Stimulated activated CD4-positive, alpha-beta T cell treated with anti-CD3 and anti-CD28 coated beads, Interleukin-2, amount 100 ng/mL, for 24 hours (primary cell): ENCODE measurements around the gene TM4SF18.

Experiments used
- DNase-seq, 2 donors: peaks; one replicate each; pipeline ENCODE4 v3.0.0-alpha.2; 2020

The TM4SF18 gene

DNA sequence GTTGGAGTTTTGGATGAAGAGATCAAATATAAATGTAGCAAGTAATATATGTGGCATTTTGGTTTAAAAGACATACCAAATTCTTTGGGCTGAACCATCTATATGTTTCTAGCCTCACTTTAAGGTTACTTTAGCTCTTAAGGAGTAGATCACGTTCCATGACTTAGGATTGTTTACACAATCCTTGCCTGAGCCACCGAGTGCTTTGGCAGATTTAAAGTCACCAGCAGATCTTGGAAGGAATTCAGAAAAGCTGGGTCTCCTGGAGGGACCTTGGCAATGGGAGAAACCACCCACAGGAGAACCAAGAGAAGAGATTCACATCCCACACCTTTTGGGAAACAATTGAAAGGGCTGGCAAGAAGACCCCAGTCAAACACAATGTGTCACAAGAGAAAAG is 54.5 kb downstream of the TM4SF18 start:
- DNase-seq, result no peak

DNA sequence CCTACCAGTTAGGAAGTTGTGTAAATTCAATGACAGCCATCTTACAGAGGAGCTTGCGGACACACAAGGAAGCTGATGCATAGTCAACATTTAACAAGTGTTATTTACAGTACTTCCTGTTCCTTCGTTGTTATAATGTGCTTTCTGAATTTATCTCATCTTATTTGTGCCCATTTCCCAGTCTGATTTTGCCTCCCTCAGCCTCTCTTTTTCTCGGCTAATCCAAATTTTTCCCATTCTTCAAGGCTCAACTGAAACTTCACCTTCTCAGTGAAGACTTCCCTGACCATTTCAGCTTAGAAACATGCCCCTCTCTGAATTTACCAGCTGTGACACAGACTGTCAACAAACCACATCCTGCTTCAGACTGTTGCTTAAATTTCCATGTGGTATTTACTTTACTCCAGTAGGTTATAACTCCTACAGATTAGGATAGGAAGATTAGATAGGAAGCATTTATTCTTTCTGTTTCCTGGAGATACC is 56.1 kb downstream of the TM4SF18 start:
- no peak for DNase-seq

DNA sequence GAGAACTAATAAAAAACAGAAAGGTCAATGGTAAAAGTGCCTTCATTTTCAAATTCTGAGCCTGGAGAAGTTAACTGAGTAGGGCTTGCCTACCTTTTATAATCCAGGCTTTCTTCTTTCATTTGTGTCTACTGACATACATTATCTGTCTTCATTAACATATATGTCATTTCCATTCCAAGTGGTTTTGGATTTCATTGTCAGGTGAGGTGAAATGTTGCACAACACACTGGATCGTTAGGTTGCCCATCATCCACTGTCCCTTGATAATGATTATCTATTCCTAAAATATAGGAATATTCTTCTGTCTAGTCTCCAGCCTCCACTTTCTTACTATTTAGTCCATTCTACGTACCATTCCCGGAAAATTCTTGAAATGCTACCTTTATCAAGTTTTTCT is 56.8 kb downstream of the TM4SF18 start:
- no peak for DNase-seq

DNA sequence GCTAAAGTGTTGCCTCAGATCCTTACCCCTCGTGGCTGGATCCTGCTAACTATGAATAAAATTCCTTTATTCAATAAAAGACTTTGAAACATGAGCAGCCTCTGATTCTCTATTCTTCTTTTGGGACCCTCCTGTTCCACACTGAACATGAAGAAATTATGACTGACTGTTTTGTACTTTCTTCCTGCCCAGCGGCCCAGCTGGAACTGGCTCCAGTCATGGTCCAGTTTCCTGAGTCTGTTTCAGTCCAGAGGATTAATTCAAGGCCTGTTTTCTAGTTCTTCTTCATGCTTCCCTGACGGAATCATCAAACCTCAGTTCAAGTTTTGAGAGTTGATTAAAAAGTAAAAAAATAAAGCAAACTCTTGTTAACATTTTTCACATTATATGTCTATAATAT is 59.2 kb downstream of the TM4SF18 start:
- DNase-seq, result no peak

DNA sequence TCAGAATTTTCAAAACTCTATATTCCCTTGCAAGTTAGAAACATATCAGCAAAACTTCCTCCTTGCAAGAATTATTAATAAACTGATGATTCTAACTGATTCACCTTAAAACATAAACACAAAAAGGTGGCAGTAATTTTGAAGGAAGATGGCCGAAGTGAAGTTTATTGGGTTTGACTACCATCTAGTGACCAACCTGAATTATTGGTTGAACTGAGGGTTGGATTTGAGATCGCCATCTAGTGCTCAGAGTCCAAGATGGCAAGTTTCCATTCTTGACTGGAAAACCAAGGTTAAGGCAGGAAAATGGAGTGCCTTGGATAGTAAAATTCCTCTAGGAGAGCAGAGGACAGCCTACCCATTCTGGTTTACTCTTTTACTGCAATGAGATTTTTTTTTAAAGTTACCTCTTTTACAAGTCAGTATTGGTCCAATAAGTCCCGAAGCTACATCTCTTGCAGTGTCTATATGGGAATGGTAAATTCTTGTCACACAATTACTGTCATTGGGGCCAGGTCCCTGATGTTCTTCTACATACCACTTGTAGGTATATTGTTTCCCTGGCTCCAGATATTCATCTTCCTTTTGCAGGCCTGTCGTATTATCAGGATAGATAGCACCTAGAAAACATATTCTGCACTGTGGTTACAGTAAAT is 60.2 kb downstream of the TM4SF18 start:
- peak in 1 of 2 donors; percentile 24 for DNase-seq

DNA sequence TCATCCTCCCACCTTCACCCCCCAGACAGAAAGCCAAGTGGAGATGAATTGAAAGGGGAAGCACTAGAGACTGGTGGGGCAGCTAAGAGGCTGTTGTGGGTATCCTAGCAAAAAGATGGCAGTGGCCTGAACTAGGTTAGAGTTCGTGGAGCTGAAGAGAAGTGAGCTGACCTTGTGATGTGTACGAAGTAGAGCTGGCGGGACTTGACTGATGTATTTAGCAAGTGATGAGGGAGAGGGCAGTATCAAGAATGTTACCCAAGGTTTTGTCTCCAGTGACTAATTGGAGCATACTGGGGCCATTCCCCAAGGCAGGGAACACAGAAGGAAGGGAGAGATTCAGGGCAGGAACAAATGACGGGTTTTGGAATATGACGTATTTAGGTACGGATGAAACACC is 61.8 kb downstream of the TM4SF18 start:
- DNase-seq, result no peak

DNA sequence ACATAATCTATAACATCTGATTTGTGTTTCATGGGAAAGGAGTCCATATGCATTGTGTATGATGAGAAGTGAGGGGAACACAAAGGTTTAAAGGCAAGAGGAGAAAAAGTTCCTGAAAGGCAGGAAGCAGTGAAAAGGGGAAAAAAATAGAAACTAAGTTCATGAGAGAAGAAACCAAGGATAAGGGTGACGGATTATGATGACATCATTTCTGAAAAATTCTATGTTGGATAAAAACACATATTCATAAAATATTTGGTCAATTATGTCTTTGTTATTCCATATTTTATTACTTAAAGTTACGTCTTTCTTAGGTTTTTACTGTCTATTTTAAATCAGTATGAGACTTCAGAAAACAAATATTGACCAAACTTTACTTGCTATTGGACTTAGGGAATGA is 63.3 kb downstream of the TM4SF18 start:
- no peak for DNase-seq

DNA sequence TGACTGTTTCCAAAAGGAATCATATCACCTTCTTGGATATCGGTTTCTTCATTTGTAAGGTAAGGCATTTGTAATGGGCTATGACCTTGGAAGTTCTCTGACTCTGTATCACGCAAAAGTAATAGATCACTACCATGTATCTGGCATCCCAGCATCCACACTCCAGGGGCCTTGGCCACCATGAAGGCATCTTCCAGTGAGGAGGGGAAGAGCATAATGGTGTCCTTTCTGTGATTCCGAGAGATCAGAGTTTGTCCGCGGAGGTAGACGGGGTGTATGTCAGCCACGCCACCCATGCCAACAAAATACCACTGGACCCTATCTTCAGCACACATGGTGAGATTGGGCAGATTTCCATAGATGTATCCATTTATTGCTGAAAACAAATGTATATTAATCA is 63.7 kb downstream of the TM4SF18 start:
- DNase-seq, result no peak
